K562 (cell line): ENCODE data around the gene PLCG2. TPM values are rescaled to one million over a fixed set of nuclear protein-coding genes. Genes with fewer than 3 reads are reported as not detected.
A peak's percentile ranks its signal among the peaks of the same experiment; 100 is the strongest.

ENCODE experiments used
- CBFA2T3 ChIP-seq: fragments of 450-650 bp; IDR thresholded peaks from 2 replicates; pipeline ENCODE4 v1.6.1; 2017
- CBX1 ChIP-seq: sonication (generic); IDR thresholded peaks from 2 replicates; pipeline ENCODE4 v1.6.1; 2016; ENCODE audit warnings: antibody characterized with exemption, low read depth, mild to moderate bottlenecking
- LEF1 ChIP-seq: fragments of 450-650 bp; IDR thresholded peaks from 2 replicates; pipeline ENCODE4 v1.6.1; 2016; ENCODE audit warnings: mild to moderate bottlenecking
- MEIS2 ChIP-seq: fragments of 450-650 bp; IDR thresholded peaks from 2 replicates; pipeline ENCODE4 v1.6.1; 2014; ENCODE audit warnings: mild to moderate bottlenecking; ENCODE audit not compliant: partially characterized antibody
- RFX1 ChIP-seq: fragments of 450-650 bp; IDR thresholded peaks from 2 replicates; pipeline ENCODE4 v1.6.1; 2016; ENCODE audit warnings: mild to moderate bottlenecking, moderate library complexity
- TCF7 ChIP-seq: sonication (generic); IDR thresholded peaks from 2 replicates; pipeline ENCODE4 v1.6.1; 2016; ENCODE audit warnings: antibody characterized with exemption, borderline replicate concordance
- ZNF3 ChIP-seq: fragments of 250-450 bp; sonication (Bioruptor Pico); IDR thresholded peaks from 2 replicates; pipeline ENCODE4 v1.5.0; 2021; ENCODE audit warnings: mild to moderate bottlenecking, moderate library complexity
- polyA plus RNA-seq, 8 experiments: library from polyadenylated mRNA; depleted of rRNA in 4 of 8; stranded (reverse) in 5 of 8; unstranded in 3 of 8; fragments of >200 nt; fragmentation: Nextera tagmentation in 2 of 8; fragmentation: Illumina TruSeq in 1 of 8; extraction: Ambion mirVana in 2 of 8; extraction: Trizol in 1 of 8; gene quantifications; 2 replicates each; pipeline versions ENCODE4 v1.2.1 to v1.2.3, GENCODE V29; 2011 to 2014; ENCODE audit warnings: inconsistent platforms in 1 of 8, missing spikeins in 1 of 8
- total RNA-seq, 7 experiments: library from RNA; depleted of rRNA in 6 of 7; stranded (reverse); fragments of >200 nt in 6 of 7; fragmentation: Illumina TruSeq in 2 of 7; extraction: Trizol in 2 of 7; gene quantifications; 2 replicates each; pipeline versions ENCODE4 v1.2.1 to v1.2.3, GENCODE V29; 2011 to 2021; ENCODE audit warnings: low replicate concordance in 1 of 7
- TF ChIP-seq, protein P1 (sequence below): sonication (generic); formaldehyde crosslinking; IDR thresholded peaks from 2 replicates; pipeline ENCODE4 v1.8.0; 2022; ENCODE audit warnings: mild to moderate bottlenecking, missing genetic modification reagents, borderline replicate concordance
- TF ChIP-seq, protein P2 (sequence below): fragments of 150-350 bp; conservative IDR thresholded peaks from 2 replicates; pipeline ENCODE4 v1.6.1; 2014; ENCODE audit warnings: low read length

PLCG2 gene
- total and polyA plus RNA-seq, 9 of the 15 experiments (the other 6 are each of a cell fraction or from before 2014, with no cell fraction given) = 0.94 to 7.1 (median 3.1) TPM

DNA sequence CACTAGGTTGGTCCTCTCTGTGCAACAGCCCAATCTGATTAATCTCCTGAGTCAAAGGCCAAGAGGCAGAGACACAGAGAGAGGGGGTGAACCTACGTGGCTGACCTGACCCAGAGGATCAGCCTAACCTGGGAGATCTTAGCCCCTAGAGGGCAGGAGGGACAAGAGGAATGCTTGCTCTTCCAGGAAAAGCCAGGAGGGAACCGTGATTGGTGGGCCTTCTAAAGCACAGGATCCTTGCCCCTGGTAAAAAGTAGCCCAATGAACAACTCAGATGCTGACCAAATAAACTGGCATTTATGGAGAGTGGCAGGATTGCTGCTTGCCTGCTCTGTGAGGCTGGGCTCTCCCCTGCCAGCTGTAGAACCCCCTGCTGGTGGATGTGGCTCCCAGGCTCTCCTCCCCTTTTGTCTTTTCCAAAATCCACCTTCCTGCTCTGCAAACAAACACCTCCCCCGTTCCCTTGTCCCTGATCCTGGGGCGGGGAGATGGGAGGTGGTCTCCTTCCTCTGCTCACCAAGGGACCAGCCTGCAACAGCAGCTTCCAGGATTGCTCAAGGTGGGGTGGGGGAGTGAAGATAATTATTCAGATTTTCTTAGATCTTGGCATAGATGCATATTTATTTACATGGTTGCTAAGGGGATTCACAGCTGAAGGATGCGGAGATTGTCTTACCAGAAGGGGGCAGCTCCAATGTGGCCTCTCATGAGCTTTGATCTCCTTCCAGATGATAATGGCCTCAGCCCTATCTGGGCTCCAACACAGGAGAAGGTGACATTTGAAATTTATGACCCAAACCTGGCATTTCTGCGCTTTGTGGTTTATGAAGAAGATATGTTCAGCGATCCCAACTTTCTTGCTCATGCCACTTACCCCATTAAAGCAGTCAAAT lies 160.3 kb downstream of the PLCG2 start (continued):
- TF ChIP-seq, protein P1, sequence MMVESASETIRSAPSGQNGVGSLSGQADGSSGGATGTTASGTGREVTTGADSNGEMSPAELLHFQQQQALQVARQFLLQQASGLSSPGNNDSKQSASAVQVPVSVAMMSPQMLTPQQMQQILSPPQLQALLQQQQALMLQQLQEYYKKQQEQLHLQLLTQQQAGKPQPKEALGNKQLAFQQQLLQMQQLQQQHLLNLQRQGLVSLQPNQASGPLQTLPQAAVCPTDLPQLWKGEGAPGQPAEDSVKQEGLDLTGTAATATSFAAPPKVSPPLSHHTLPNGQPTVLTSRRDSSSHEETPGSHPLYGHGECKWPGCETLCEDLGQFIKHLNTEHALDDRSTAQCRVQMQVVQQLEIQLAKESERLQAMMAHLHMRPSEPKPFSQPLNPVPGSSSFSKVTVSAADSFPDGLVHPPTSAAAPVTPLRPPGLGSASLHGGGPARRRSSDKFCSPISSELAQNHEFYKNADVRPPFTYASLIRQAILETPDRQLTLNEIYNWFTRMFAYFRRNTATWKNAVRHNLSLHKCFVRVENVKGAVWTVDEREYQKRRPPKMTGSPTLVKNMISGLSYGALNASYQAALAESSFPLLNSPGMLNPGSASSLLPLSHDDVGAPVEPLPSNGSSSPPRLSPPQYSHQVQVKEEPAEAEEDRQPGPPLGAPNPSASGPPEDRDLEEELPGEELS (CRISPR knock-in tag) = no peak
- TF ChIP-seq, protein P2, sequence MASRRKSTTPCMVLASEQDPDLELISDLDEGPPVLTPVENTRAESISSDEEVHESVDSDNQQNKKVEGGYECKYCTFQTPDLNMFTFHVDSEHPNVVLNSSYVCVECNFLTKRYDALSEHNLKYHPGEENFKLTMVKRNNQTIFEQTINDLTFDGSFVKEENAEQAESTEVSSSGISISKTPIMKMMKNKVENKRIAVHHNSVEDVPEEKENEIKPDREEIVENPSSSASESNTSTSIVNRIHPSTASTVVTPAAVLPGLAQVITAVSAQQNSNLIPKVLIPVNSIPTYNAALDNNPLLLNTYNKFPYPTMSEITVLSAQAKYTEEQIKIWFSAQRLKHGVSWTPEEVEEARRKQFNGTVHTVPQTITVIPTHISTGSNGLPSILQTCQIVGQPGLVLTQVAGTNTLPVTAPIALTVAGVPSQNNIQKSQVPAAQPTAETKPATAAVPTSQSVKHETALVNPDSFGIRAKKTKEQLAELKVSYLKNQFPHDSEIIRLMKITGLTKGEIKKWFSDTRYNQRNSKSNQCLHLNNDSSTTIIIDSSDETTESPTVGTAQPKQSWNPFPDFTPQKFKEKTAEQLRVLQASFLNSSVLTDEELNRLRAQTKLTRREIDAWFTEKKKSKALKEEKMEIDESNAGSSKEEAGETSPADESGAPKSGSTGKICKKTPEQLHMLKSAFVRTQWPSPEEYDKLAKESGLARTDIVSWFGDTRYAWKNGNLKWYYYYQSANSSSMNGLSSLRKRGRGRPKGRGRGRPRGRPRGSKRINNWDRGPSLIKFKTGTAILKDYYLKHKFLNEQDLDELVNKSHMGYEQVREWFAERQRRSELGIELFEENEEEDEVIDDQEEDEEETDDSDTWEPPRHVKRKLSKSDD = no peak
- 0 out of 2 replicates have a peak, but pooled peaks have one; percentile 15 for TF ChIP-seq CBFA2T3
- peak; percentile 67; the same call in 1 of the 2 replicates for TF ChIP-seq TCF7
- no peak for TF ChIP-seq CBX1
- TF ChIP-seq MEIS2 = peak; percentile 67
- no peak for TF ChIP-seq ZNF3 (CRISPR knock-in tag)
- TF ChIP-seq RFX1 = peak; percentile 65
- peak; percentile 40; the same call in 1 of the 2 replicates for TF ChIP-seq LEF1
